Keratinocyte (primary cell): ENCODE measurements around the gene SND1. TPM values are rescaled to one million over a fixed set of nuclear protein-coding genes. Genes with fewer than 3 reads are reported as not detected.

Experiments
- DNase-seq: peaks from one replicate; pipeline ENCODE4 v3.0.0-alpha.2; 2011; ENCODE audit warnings: low read depth, missing footprints, low spot score
- FAIRE-seq: peaks from 2 replicates; lab custom pipeline; 2011; peaks lifted over from hg19 to GRCh38; lab: Jason Lieb, UNC
- H2AFZ ChIP-seq: 2 replicates; pipeline ENCODE4 v1.6.0; 2012; ENCODE audit warnings: low read length, control low read depth, inconsistent platforms; ENCODE audit not compliant: control insufficient read depth
- H3K27ac ChIP-seq: 2 replicates; pipeline ENCODE4 v1.5.1; 2011; ENCODE audit warnings: low read length; ENCODE audit not compliant: control insufficient read depth, insufficient read depth
- H3K27me3 ChIP-seq: 3 replicates; pipeline ENCODE4 v1.6.0; 2011; ENCODE audit warnings: low read length; ENCODE audit not compliant: control insufficient read depth, insufficient read depth; ENCODE audit errors: extremely low read depth
- H3K36me3 ChIP-seq, 2 experiments: 2 replicates in 1 of 2; 3 replicates in 1 of 2; pipeline ENCODE4 v1.5.1; 2011; ENCODE audit warnings: low read length in 2 of 2, mild to moderate bottlenecking in 1 of 2; ENCODE audit not compliant: control insufficient read depth in 2 of 2, insufficient read depth in 2 of 2; ENCODE audit errors: extremely low read depth in 1 of 2
- H3K4me1 ChIP-seq: 3 replicates; pipeline ENCODE4 v1.5.1; 2011; ENCODE audit warnings: low read length; ENCODE audit not compliant: control insufficient read depth, insufficient read depth; ENCODE audit errors: extremely low read depth
- H3K4me2 ChIP-seq: 3 replicates; pipeline ENCODE4 v1.6.0; 2011; ENCODE audit warnings: low read depth, low read length; ENCODE audit not compliant: control insufficient read depth, insufficient read depth; ENCODE audit errors: extremely low read depth
- H3K4me3 ChIP-seq, 3 experiments: fragments of 200-600 bp in 1 of 3; sonication (generic) in 1 of 3; 2 replicates in 2 of 3; 3 replicates in 1 of 3; pipeline ENCODE4 v1.5.1; 2011 to 2016; ENCODE audit warnings: low read length in 3 of 3, mild to moderate bottlenecking in 3 of 3, control low read depth in 2 of 3, inconsistent platforms in 1 of 3, low read depth in 1 of 3, mixed read lengths in 1 of 3, mixed run types in 1 of 3, moderate library complexity in 1 of 3; ENCODE audit not compliant: control insufficient read depth in 2 of 3, insufficient read depth in 2 of 3; ENCODE audit errors: extremely low read depth in 1 of 3
- H3K79me2 ChIP-seq: 2 replicates; pipeline ENCODE4 v1.6.0; 2012; ENCODE audit warnings: low read length; ENCODE audit not compliant: control insufficient read depth, insufficient read depth
- H3K9ac ChIP-seq: 3 replicates; pipeline ENCODE4 v1.6.0; 2011; ENCODE audit warnings: low read length; ENCODE audit not compliant: control insufficient read depth, insufficient read depth; ENCODE audit errors: extremely low read depth
- H3K9me1 ChIP-seq: 3 replicates; pipeline ENCODE4 v1.6.0; 2011; ENCODE audit warnings: low read length; ENCODE audit not compliant: control insufficient read depth, insufficient read depth; ENCODE audit errors: extremely low read depth
- H3K9me3 ChIP-seq: 2 replicates; pipeline ENCODE4 v1.5.1; 2012; ENCODE audit warnings: low read depth, low read length; ENCODE audit not compliant: control insufficient read depth
- H4K20me1 ChIP-seq: 3 replicates; pipeline ENCODE4 v1.6.0; 2011; ENCODE audit warnings: low read length; ENCODE audit not compliant: control insufficient read depth, insufficient read depth; ENCODE audit errors: extremely low read depth
- EZH2 ChIP-seq: IDR thresholded peaks from one replicate; pipeline ENCODE4 v1.6.1; 2012; ENCODE audit warnings: inconsistent platforms, mild to moderate bottlenecking, low read length, moderate library complexity
- dilution Hi-C: fragments of 300-500 bp; cut with MboI; formaldehyde crosslinking; loops from one replicate; pipeline ENCODE4 v1.7.0; 2020; ENCODE audit warnings: low sequenced_read_pairs; ENCODE audit not compliant: extremely low pct_ligation_motif_present
- polyA plus RNA-seq, 5 experiments: library from polyadenylated mRNA; depleted of rRNA in 3 of 5; stranded (reverse) in 3 of 5; stranded (forward) in 1 of 5; unstranded in 1 of 5; fragments of >200 nt; gene quantifications; 1 replicate in 1 of 5; 2 replicates in 3 of 5; 3 replicates in 1 of 5; pipeline versions ENCODE4 v1.2.1 to v1.2.3, GENCODE V29; 2011 to 2012; ENCODE audit warnings: missing spikeins in 2 of 5, low read depth in 1 of 5, low replicate concordance in 1 of 5
- TF ChIP-seq, protein P1 (sequence below), 3 experiments: IDR thresholded peaks in 1 of 3; conservative IDR thresholded peaks in 1 of 3; optimal IDR thresholded peaks in 1 of 3; 2 replicates in 2 of 3; 3 replicates in 1 of 3; pipeline versions ENCODE3 to v1.5.1; 2011; ENCODE audit warnings: low read length in 3 of 3, mild to moderate bottlenecking in 3 of 3, moderate library complexity in 2 of 3, control low read depth in 1 of 3, inconsistent platforms in 1 of 3; ENCODE audit not compliant: insufficient read depth in 2 of 3; ENCODE audit errors: extremely low read depth in 1 of 3

SND1 gene
- polyA plus RNA-seq, 1 donor (not counting 4 experiments of a cell fraction or from before 2014, with no cell fraction given), result 140 TPM

DNA sequence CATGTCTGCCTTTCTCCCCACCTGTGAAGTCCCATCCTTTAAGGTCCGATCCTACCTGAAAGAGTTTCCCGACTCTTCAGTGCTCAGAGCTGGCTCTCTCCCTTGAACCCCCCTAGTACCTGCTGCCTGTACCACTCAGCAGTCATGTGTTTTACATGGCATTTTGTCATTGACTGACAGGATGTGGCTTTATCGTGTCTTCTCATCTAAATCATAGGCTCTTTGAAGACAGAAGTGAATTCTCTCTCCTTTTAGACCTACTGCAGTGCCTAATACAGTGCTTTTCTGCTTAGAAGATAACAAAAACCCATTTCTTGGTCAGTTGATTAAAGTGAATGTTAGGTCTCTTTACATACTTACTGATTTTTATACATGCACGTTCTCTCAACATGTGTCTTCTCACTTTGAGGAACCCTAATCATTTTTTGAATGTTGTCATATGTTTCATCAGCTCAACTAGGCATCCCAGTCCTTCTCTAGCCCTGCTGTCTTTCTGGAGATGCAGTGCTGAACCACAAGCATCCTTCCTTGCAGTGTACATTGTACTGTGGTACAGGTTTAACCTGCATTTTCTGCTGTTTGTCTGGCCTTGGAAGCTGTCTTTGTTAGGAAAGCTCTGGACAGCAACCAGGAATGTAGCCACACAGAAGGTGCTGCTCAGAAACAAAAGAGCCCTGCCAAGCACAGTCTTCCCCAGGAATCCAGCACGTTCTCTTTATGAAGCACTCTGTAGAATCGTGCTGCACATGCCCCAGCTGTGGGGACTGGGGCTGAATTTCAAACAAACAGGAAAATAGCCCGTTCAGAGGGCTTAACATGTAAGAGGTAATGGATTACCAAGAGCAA, 407.4 kb downstream of the SND1 start:
- peaks cover 11 to 24% of the 10 kb centered on the region in 2 experiments for H3K36me3 ChIP-seq
- TF ChIP-seq, protein P1, sequence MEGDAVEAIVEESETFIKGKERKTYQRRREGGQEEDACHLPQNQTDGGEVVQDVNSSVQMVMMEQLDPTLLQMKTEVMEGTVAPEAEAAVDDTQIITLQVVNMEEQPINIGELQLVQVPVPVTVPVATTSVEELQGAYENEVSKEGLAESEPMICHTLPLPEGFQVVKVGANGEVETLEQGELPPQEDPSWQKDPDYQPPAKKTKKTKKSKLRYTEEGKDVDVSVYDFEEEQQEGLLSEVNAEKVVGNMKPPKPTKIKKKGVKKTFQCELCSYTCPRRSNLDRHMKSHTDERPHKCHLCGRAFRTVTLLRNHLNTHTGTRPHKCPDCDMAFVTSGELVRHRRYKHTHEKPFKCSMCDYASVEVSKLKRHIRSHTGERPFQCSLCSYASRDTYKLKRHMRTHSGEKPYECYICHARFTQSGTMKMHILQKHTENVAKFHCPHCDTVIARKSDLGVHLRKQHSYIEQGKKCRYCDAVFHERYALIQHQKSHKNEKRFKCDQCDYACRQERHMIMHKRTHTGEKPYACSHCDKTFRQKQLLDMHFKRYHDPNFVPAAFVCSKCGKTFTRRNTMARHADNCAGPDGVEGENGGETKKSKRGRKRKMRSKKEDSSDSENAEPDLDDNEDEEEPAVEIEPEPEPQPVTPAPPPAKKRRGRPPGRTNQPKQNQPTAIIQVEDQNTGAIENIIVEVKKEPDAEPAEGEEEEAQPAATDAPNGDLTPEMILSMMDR (optimal IDR thresholded peaks at IDR 0.05 in 1 of 3, IDR thresholded peaks at IDR 0.05 in 1 of 3, conservative IDR thresholded peaks at IDR 0.05 in 1 of 3; ENCODE audit: extremely low read depth in 1 of 3, insufficient read depth in 2 of 3, low read length in 3 of 3), result no peak
- TF ChIP-seq EZH2, result no peak
- no peak for FAIRE-seq
- H3K9ac ChIP-seq, result no peak overlapping the region
- H4K20me1 ChIP-seq, result peaks cover 2% of the 10 kb centered on the region
- DNase-seq, result no peak
- H3K27me3 ChIP-seq, result no peaks in the 10 kb centered on the region
- no peak overlapping the region for H3K4me2 ChIP-seq
- no peaks in the 10 kb centered on the region for H3K9me1 ChIP-seq
- H3K27ac ChIP-seq, result no peak overlapping the region
- dilution Hi-C loops, result no loop called here
- no peak overlapping the region for H3K4me3 ChIP-seq
- H3K9me3 ChIP-seq, result no peaks in the 10 kb centered on the region
- H3K4me1 ChIP-seq, result no peaks in the 10 kb centered on the region
- H2AFZ ChIP-seq, result no peak overlapping the region
- no peaks in the 10 kb centered on the region for H3K79me2 ChIP-seq

DNA sequence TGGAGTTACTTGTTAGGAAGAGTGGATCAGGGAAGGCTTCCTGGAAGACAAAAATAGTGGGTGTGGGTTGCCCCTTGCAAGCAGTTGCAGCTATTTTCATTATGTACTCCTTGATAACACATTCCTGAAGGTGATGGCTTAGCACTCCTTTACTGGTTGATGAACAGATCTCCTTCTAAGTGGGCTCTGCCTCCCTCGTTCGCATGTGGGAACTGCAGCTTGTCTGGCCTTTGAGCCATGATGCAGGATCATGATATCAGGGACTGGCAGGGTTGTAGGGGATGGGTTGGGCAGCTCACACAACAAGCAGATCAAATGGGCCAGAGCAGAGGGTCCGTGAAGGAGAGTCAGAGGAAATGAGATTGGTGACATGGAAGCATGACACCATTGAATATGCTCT, 408.0 kb downstream of the SND1 start:
- Histone ChIP-seq H3K36me3 (peaks cover 11 to 24% of the 10 kb centered on the region in 2 experiments), H3K9me3 (no peaks in the 10 kb centered on the region), H3K27me3 (no peaks in the 10 kb centered on the region), H2AFZ (no peak overlapping the region), H4K20me1 (peaks cover 3% of the 10 kb centered on the region), H3K4me2 (no peak overlapping the region), H3K4me3 (no peak overlapping the region), H3K27ac (no peak overlapping the region), H3K9ac (no peak overlapping the region), H3K9me1 (no peaks in the 10 kb centered on the region), H3K4me1 (no peaks in the 10 kb centered on the region), H3K79me2 (no peaks in the 10 kb centered on the region)
- dilution Hi-C loops, result no loop called here
- FAIRE-seq (no peak), DNase-seq (no peak)
- TF ChIP-seq, protein P1 (optimal IDR thresholded peaks at IDR 0.05 in 1 of 3, IDR thresholded peaks at IDR 0.05 in 1 of 3, conservative IDR thresholded peaks at IDR 0.05 in 1 of 3; ENCODE audit: extremely low read depth in 1 of 3, insufficient read depth in 2 of 3, low read length in 3 of 3), result no peak
- TF ChIP-seq EZH2, result no peak
